ENCODE measurements around the gene GAPDHS.

- TF ChIP-seq CTCF (IDR thresholded peaks at IDR 0.05) (no peak), EZH2phosphoT487 (IDR thresholded peaks at IDR 0.05) (no peak)
Measured at GRCh38 chr19:35493971-35494370, 39.3 kb upstream of the GAPDHS start.
